ENCODE results near the gene CSGALNACT2. TPM values are rescaled to one million over a fixed set of nuclear protein-coding genes. Genes with fewer than 3 reads are reported as not detected.

Gene CSGALNACT2
- total RNA-seq, 2 experiments from 2014 or later = 13.2 to 33.6 TPM

GRCh38 chr10:43234471-43235041 lies 96.3 kb downstream of the CSGALNACT2 start:
- BruUV-seq (replicated peaks) = no TSS peak
- H3K4me2 ChIP-seq (ENCODE audit: low read length) = no peak overlapping the region
- POLR2A ChIA-PET = no interaction called here
- no peak overlapping the region for H3K4me3 ChIP-seq (ENCODE audit: low read depth, low read length, poor library complexity, severe bottlenecking)
- no peak for DNase-seq (ENCODE audit: low spot score)
- H3K36me3 ChIP-seq (ENCODE audit: insufficient read depth, low read length) = no peaks in the 10 kb centered on the region
- intact Hi-C loops (cut with micrococcal nuclease; ENCODE audit: unreplicated experiment) = no loop called here
- peaks cover 18% of the 10 kb centered on the region for H3K4me1 ChIP-seq (ENCODE audit: insufficient read depth, low read length, poor library complexity, severe bottlenecking)
- no peaks in the 10 kb centered on the region for H3K79me2 ChIP-seq (ENCODE audit: insufficient read depth, low read depth, low read length)
- no peaks in the 10 kb centered on the region for H4K20me1 ChIP-seq (ENCODE audit: insufficient read depth, low read length)
- no peaks in the 10 kb centered on the region for H3K9me2 ChIP-seq (ENCODE audit: insufficient read depth, low read length)
- CTCF ChIA-PET (ENCODE audit: unreplicated experiment) = no interaction called here
- no peak for TF ChIP-seq EZH2phosphoT487 (IDR thresholded peaks at IDR 0.05; ENCODE audit: borderline replicate concordance, low read depth, low read length)
- TF ChIP-seq CTCF (conservative IDR thresholded peaks at IDR 0.05; ENCODE audit: low read length) = no peak
- no peak overlapping the region for H3K27ac ChIP-seq (ENCODE audit: low read depth, low read length, poor library complexity, severe bottlenecking)
- H2AFZ ChIP-seq (ENCODE audit: low read length) = no peak overlapping the region
- no peaks in the 10 kb centered on the region for H3K9me3 ChIP-seq (ENCODE audit: low read length)

Other genes with a start within 250 kb of the CSGALNACT2 start
- 0.05 TPM in 1 of 2 replicates, not detected in the other for gene RET, start 61.4 kb upstream of the CSGALNACT2 start, total RNA-seq (2014; rRNA removed; shearing (Covaris generic))
- gene RET, start 61.4 kb upstream of the CSGALNACT2 start, total RNA-seq (2022) = 0.06 TPM in 1 of 2 replicates, not detected in the other
- gene RASGEF1A, start 128.6 kb downstream of the CSGALNACT2 start, total RNA-seq (2014; rRNA removed; shearing (Covaris generic)) = 0.06 and 0.36 TPM in 2 replicates
- gene RASGEF1A, start 128.6 kb downstream of the CSGALNACT2 start, total RNA-seq (2022) = 0.35 and 0.55 TPM in 2 replicates
- not detected in 2 replicates for gene FXYD4, start 233.2 kb downstream of the CSGALNACT2 start, total RNA-seq (2014; rRNA removed; shearing (Covaris generic))
- gene FXYD4, start 233.2 kb downstream of the CSGALNACT2 start, total RNA-seq (2022) = not detected in 2 replicates